Neural cell (in vitro differentiated cells): ENCODE data around the gene RPLP1. TPM values are rescaled to one million over a fixed set of nuclear protein-coding genes. Genes with fewer than 3 reads are reported as not detected.
A peak's percentile ranks its signal among the peaks of the same experiment; 100 is the strongest.

Experiments used
- H2AFZ ChIP-seq: fragments of 200-600, 300-800 bp; sonication (generic), shearing (Covaris generic); 2 replicates; pipeline ENCODE4 v1.6.0; 2014; ENCODE audit warnings: low read depth, mild to moderate bottlenecking, antibody characterized with exemption, low read length, moderate library complexity
- H3F3A ChIP-seq: fragments of 200-600 bp; shearing (Covaris generic); 2 replicates; pipeline ENCODE4 v1.6.1; 2016; ENCODE audit warnings: mild to moderate bottlenecking, moderate library complexity, mixed read lengths, antibody characterized with exemption, low read length; ENCODE audit not compliant: insufficient read depth, poor library complexity, severe bottlenecking
- H3K27ac ChIP-seq: fragments of 200-600, 300-800 bp; sonication (generic), shearing (Covaris generic); 2 replicates; pipeline ENCODE4 v1.5.1; 2014; ENCODE audit warnings: mild to moderate bottlenecking, low read length, moderate library complexity
- H3K27me3 ChIP-seq: fragments of 300-800, 200-600 bp; sonication (generic), shearing (Covaris generic); 2 replicates; pipeline ENCODE4 v1.6.0; 2014; ENCODE audit warnings: mild to moderate bottlenecking, low read depth, low read length, moderate library complexity; ENCODE audit not compliant: insufficient read depth
- H3K36me3 ChIP-seq: fragments of 300-800, 200-600 bp; sonication (generic), shearing (Covaris generic); 2 replicates; pipeline ENCODE4 v1.5.1; 2014; ENCODE audit warnings: mild to moderate bottlenecking, antibody characterized with exemption, low read length, moderate library complexity; ENCODE audit not compliant: insufficient read depth
- H3K4me2 ChIP-seq: fragments of 300-800, 200-600 bp; sonication (generic), shearing (Covaris generic); 2 replicates; pipeline ENCODE4 v1.6.0; 2014; ENCODE audit warnings: mild to moderate bottlenecking, low read length
- H3K4me3 ChIP-seq: fragments of 300-800, 200-600 bp; sonication (generic), shearing (Covaris generic); 2 replicates; pipeline ENCODE4 v1.5.1; 2014; ENCODE audit warnings: mild to moderate bottlenecking, low read length, moderate library complexity
- H3K79me2 ChIP-seq: fragments of 200-600 bp; shearing (Covaris generic); replicated peaks from 2 replicates; pipeline ENCODE4 v1.6.0; 2014; ENCODE audit warnings: mild to moderate bottlenecking, low read length, moderate library complexity; ENCODE audit not compliant: insufficient read depth
- H3K9ac ChIP-seq: fragments of 300-800, 200-600 bp; sonication (generic), shearing (Covaris generic); 2 replicates; pipeline ENCODE4 v1.6.1; 2016; ENCODE audit warnings: mild to moderate bottlenecking, low read length, mixed read lengths
- H3K9me2 ChIP-seq: fragments of 200-600 bp; shearing (Covaris generic); 2 replicates; pipeline ENCODE4 v1.6.1; 2016; ENCODE audit warnings: mild to moderate bottlenecking, low read length, mixed read lengths; ENCODE audit not compliant: insufficient read depth
- H3K9me3 ChIP-seq: fragments of 200-600, 300-800 bp; sonication (generic), shearing (Covaris generic); 2 replicates; pipeline ENCODE4 v1.6.1; 2016; ENCODE audit warnings: mild to moderate bottlenecking, mixed run types, low read length, moderate library complexity, mixed read lengths
- H4K20me1 ChIP-seq: fragments of 200-600 bp; shearing (Covaris generic); 2 replicates; pipeline ENCODE4 v1.6.1; 2016; ENCODE audit warnings: mild to moderate bottlenecking, mixed run types; ENCODE audit not compliant: insufficient read depth
- EP300 ChIP-seq: fragments of 450-650 bp; conservative IDR thresholded peaks from 2 replicates; pipeline ENCODE4 v1.6.1; 2014; ENCODE audit warnings: antibody characterized with exemption, mild to moderate bottlenecking, moderate library complexity; ENCODE audit not compliant: poor library complexity, severe bottlenecking
- EZH2 ChIP-seq: fragments of 200-600, 300-800 bp; shearing (Covaris generic), sonication (generic); IDR thresholded peaks from 2 replicates; pipeline ENCODE4 v1.6.1; 2014; ENCODE audit warnings: antibody characterized with exemption, low read length, borderline replicate concordance, mild to moderate bottlenecking; ENCODE audit not compliant: insufficient read depth, poor library complexity, severe bottlenecking
- MXI1 ChIP-seq: fragments of 450-650 bp; conservative IDR thresholded peaks from 2 replicates; pipeline ENCODE4 v1.6.1; 2014; ENCODE audit warnings: antibody characterized with exemption, mild to moderate bottlenecking; ENCODE audit not compliant: poor library complexity, severe bottlenecking
- POLR2AphosphoS5 ChIP-seq: IDR thresholded peaks from 2 replicates; pipeline ENCODE4 v1.6.1; 2012
- RAD21 ChIP-seq: fragments of 450-650 bp; conservative IDR thresholded peaks from 2 replicates; pipeline ENCODE4 v1.6.1; 2014; ENCODE audit warnings: antibody characterized with exemption, mild to moderate bottlenecking, moderate library complexity
- SMC3 ChIP-seq: fragments of 450-650 bp; conservative IDR thresholded peaks from 2 replicates; pipeline ENCODE4 v1.6.1; 2014; ENCODE audit warnings: antibody characterized with exemption, mild to moderate bottlenecking, moderate library complexity; ENCODE audit not compliant: poor library complexity
- TAF1 ChIP-seq: IDR thresholded peaks from 2 replicates; pipeline ENCODE4 v1.6.1; 2012; ENCODE audit warnings: low read depth
- polyA minus RNA-seq: library from RNA; depleted of rRNA, polyadenylated mRNA; stranded (reverse); fragments of >200 nt; gene quantifications from 2 replicates; pipeline ENCODE4 v1.2.3, GENCODE V29; 2014
- polyA plus RNA-seq: library from polyadenylated mRNA; depleted of rRNA; stranded (reverse); fragments of >200 nt; gene quantifications from 2 replicates; pipeline ENCODE4 v1.2.3, GENCODE V29; 2014
- TF ChIP-seq, protein P1 (sequence below): IDR thresholded peaks from 2 replicates; pipeline ENCODE4 v1.6.1; 2012; ENCODE audit warnings: borderline replicate concordance
- TF ChIP-seq, protein P2 (sequence below): fragments of 450-650 bp; IDR thresholded peaks from 2 replicates; pipeline ENCODE4 v1.5.1; 2014; ENCODE audit warnings: antibody characterized with exemption, mild to moderate bottlenecking, moderate library complexity; ENCODE audit not compliant: poor library complexity, severe bottlenecking

The RPLP1 gene
- polyA plus RNA-seq (37.5 and 41.7 TPM in 2 replicates), polyA minus RNA-seq (18.5 and 20.5 TPM in 2 replicates)

DNA sequence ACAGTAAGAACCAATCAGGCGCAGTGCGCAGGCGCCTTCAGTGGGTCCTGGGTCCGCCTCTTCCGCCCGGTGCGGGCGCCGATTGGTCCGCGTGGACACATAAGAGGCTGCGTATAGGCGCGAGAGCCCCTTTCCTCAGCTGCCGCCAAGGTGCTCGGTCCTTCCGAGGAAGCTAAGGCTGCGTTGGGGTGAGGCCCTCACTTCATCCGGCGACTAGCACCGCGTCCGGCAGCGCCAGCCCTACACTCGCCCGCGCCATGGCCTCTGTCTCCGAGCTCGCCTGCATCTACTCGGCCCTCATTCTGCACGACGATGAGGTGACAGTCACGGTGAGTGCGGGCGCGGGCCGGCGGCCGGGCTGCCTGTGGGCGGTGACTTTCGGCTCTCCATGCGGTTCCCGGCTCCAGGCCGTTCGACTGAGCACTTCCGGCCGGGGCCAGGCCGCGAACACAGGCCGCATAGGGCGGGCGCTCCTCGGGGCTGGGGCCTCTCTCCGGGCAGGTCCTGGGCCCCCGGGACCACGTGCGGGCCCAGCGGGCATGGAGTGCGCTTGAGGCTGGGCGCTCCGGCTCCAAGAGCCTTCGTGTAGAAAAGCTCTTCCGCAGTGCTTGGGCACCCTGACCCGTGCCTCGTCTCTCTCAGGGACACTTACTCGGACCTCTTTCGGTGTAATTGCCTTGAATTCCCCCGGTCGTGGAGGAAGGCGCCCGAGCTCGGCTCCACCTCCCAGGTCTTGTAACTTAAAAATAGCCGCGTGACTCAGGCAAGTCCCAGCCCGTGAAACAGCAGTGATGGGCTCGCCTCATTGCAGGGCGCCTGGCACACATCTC, at the start of gene RPLP1:
Gene RPLP1 (plus strand): TSS at position 127 of the 830 bp plus-strand sequence. CDS start 131 bp downstream, at position 258.
- no peaks in the 10 kb centered on the region for H3K36me3 ChIP-seq
- peak within 1 kb of the TSS; percentile 98 for H3K4me3 ChIP-seq

DNA sequence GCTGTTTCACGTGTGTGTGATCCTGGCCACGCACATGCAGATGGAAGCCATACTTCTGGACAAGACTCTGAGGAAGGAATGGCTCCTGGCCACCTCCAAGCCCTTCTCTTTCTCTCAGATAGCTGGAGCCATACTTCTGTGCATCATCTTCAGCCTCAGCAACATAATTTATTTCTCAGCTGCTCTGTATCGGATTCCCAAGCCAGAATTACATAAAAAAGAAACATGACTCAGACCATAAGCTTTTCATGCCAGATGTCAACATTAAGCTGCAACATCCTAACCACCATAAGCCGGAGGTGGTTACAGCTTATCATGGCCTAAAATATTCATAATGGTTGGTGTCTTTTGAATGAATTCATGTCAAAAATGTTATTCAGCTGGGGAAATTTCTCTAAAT, 49.0 kb upstream of the RPLP1 start:
- Histone ChIP-seq H3K9me2 (no peaks in the 10 kb centered on the region), H3K9ac (no peak overlapping the region), H3K36me3 (no peaks in the 10 kb centered on the region), H3K4me3 (no peak overlapping the region), H3K9me3 (no peaks in the 10 kb centered on the region), H3K27ac (no peak overlapping the region), H3F3A (no peaks in the 10 kb centered on the region), H3K79me2 (no peaks in the 10 kb centered on the region), H2AFZ (no peak overlapping the region), H3K4me2 (no peak overlapping the region), H3K27me3 (no peaks in the 10 kb centered on the region), H4K20me1 (no peaks in the 10 kb centered on the region)
- TF ChIP-seq SMC3 (no peak), POLR2AphosphoS5 (no peak), EP300 (no peak), MXI1 (no peak), EZH2 (no peak), TAF1 (no peak)
- TF ChIP-seq, protein P1, sequence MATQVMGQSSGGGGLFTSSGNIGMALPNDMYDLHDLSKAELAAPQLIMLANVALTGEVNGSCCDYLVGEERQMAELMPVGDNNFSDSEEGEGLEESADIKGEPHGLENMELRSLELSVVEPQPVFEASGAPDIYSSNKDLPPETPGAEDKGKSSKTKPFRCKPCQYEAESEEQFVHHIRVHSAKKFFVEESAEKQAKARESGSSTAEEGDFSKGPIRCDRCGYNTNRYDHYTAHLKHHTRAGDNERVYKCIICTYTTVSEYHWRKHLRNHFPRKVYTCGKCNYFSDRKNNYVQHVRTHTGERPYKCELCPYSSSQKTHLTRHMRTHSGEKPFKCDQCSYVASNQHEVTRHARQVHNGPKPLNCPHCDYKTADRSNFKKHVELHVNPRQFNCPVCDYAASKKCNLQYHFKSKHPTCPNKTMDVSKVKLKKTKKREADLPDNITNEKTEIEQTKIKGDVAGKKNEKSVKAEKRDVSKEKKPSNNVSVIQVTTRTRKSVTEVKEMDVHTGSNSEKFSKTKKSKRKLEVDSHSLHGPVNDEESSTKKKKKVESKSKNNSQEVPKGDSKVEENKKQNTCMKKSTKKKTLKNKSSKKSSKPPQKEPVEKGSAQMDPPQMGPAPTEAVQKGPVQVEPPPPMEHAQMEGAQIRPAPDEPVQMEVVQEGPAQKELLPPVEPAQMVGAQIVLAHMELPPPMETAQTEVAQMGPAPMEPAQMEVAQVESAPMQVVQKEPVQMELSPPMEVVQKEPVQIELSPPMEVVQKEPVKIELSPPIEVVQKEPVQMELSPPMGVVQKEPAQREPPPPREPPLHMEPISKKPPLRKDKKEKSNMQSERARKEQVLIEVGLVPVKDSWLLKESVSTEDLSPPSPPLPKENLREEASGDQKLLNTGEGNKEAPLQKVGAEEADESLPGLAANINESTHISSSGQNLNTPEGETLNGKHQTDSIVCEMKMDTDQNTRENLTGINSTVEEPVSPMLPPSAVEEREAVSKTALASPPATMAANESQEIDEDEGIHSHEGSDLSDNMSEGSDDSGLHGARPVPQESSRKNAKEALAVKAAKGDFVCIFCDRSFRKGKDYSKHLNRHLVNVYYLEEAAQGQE: no peak
- TF ChIP-seq, protein P2, sequence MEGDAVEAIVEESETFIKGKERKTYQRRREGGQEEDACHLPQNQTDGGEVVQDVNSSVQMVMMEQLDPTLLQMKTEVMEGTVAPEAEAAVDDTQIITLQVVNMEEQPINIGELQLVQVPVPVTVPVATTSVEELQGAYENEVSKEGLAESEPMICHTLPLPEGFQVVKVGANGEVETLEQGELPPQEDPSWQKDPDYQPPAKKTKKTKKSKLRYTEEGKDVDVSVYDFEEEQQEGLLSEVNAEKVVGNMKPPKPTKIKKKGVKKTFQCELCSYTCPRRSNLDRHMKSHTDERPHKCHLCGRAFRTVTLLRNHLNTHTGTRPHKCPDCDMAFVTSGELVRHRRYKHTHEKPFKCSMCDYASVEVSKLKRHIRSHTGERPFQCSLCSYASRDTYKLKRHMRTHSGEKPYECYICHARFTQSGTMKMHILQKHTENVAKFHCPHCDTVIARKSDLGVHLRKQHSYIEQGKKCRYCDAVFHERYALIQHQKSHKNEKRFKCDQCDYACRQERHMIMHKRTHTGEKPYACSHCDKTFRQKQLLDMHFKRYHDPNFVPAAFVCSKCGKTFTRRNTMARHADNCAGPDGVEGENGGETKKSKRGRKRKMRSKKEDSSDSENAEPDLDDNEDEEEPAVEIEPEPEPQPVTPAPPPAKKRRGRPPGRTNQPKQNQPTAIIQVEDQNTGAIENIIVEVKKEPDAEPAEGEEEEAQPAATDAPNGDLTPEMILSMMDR: no peak

More for the DNA sequence above, at the start of gene RPLP1:
- H3F3A ChIP-seq: no peaks in the 10 kb centered on the region
- H3K79me2 ChIP-seq: peaks cover 25% of the 10 kb centered on the region
- H3K9ac ChIP-seq: peak within 1 kb of the TSS; percentile 78
- no peaks in the 10 kb centered on the region for H4K20me1 ChIP-seq
- H3K4me2 ChIP-seq: peak within 1 kb of the TSS; percentile 68
- TF ChIP-seq EP300 (no peak), POLR2AphosphoS5 (peak; percentile 97), RAD21 (peak; percentile 44), MXI1 (peak; percentile 96), TAF1 (peak; percentile 100), SMC3 (peak; percentile 43), EZH2 (no peak)
- TF ChIP-seq, protein P2: no peak
- TF ChIP-seq, protein P1: peak; percentile 99
- H3K27ac ChIP-seq: peak within 1 kb of the TSS; percentile 62
- H2AFZ ChIP-seq: peak within 1 kb of the TSS; percentile 79
- H3K9me2 ChIP-seq: no peaks in the 10 kb centered on the region
- no peaks in the 10 kb centered on the region for H3K9me3 ChIP-seq
- no peaks in the 10 kb centered on the region for H3K27me3 ChIP-seq
